B cell (primary cell): ENCODE data around the gene COL25A1. TPM values are rescaled to one million over a fixed set of nuclear protein-coding genes. Genes with fewer than 3 reads are reported as not detected.

Source experiments
- ATAC-seq: fragments of 200-7000 bp; cut with Tn5 transposase; one replicate; pipeline ENCODE4 v1.10.0; 2021; ENCODE audit warnings: low read depth, mild to moderate bottlenecking, moderate number of reproducible peaks, moderate library complexity
- CTCF ChIA-PET: fragments of 350-600 bp; sonication (Branson Sonifier 250); formaldehyde crosslinking; loops from one replicate; lab custom pipeline; 2021; ENCODE audit warnings: antibody characterized with exemption, inconsistent platforms; lab: Charles Lee
- POLR2A ChIA-PET: fragments of 350-600 bp; sonication (Branson Sonifier 250); formaldehyde crosslinking; loops from one replicate; lab custom pipeline; 2021; ENCODE audit warnings: antibody characterized with exemption; lab: Charles Lee
- DNase-seq: peaks from one replicate; pipeline ENCODE4 v3.0.0; 2013
- H2AFZ ChIP-seq: 2 replicates; pipeline ENCODE4 v1.6.1; 2012; ENCODE audit warnings: mild to moderate bottlenecking, low read depth, low read length; ENCODE audit not compliant: insufficient read depth, poor library complexity, severe bottlenecking
- H3K27ac ChIP-seq, 2 donors: 1 replicate in 1 of 2; 2 replicates in 1 of 2; pipeline ENCODE4 v1.5.1; 2012 to 2013; ENCODE audit warnings: low read length in 2 of 2, mild to moderate bottlenecking in 2 of 2, moderate library complexity in 1 of 2
- H3K27me3 ChIP-seq, 4 experiments: fragments of 200-600 bp in 1 of 4; sonication (generic) in 1 of 4; replicated peaks in 1 of 4; 1 replicate in 2 of 4; 2 replicates in 2 of 4; pipeline versions ENCODE4 v1.6.1 to v1.7.0; 2013 to 2016; ENCODE audit warnings: low read length in 3 of 4, mild to moderate bottlenecking in 2 of 4, mixed read lengths in 1 of 4, moderate library complexity in 1 of 4; ENCODE audit not compliant: insufficient read depth in 4 of 4, control insufficient read depth in 3 of 4; ENCODE audit errors: control extremely low read depth in 1 of 4
- H3K36me3 ChIP-seq, 2 experiments: replicated peaks in 1 of 2; 1 replicate in 1 of 2; 2 replicates in 1 of 2; pipeline versions ENCODE4 v1.6.1 to v1.7.1; 2013; ENCODE audit warnings: low read length in 1 of 2; ENCODE audit not compliant: insufficient read depth in 2 of 2, control insufficient read depth in 1 of 2; ENCODE audit errors: control extremely low read depth in 1 of 2, extremely low read depth in 1 of 2
- H3K4me1 ChIP-seq, 2 donors: fragments of 200-600 bp in 1 of 2; sonication (generic) in 1 of 2; 1 replicate in 1 of 2; 2 replicates in 1 of 2; pipeline versions ENCODE4 v1.5.1 to v1.6.1; 2013 to 2017; ENCODE audit warnings: low read length in 2 of 2; ENCODE audit not compliant: control insufficient read depth in 2 of 2, insufficient read depth in 2 of 2
- H3K4me2 ChIP-seq: replicated peaks from 2 replicates; pipeline ENCODE3; 2012; ENCODE audit warnings: mild to moderate bottlenecking, low read depth, low read length; ENCODE audit not compliant: poor library complexity, severe bottlenecking
- H3K4me3 ChIP-seq, 5 experiments: fragments of 200-600 bp in 1 of 5; sonication (generic) in 1 of 5; 1 replicate in 3 of 5; 2 replicates in 2 of 5; pipeline versions ENCODE4 v1.5.1 to v1.7.0; 2011 to 2016; ENCODE audit warnings: low read length in 4 of 5, mild to moderate bottlenecking in 4 of 5, low read depth in 2 of 5, control low read depth in 1 of 5, moderate library complexity in 1 of 5; ENCODE audit not compliant: insufficient read depth in 1 of 5; ENCODE audit errors: control extremely low read depth in 1 of 5, extremely low read depth in 1 of 5
- H3K79me2 ChIP-seq: fragments of 200-600 bp; sonication (generic); one replicate; pipeline ENCODE4 v1.6.0; 2016; ENCODE audit warnings: low read length; ENCODE audit not compliant: control insufficient read depth, insufficient read depth
- H3K9ac ChIP-seq: fragments of 200-600 bp; sonication (generic); 2 replicates; pipeline ENCODE4 v1.6.1; 2017; ENCODE audit warnings: mild to moderate bottlenecking, low read length, moderate library complexity
- H3K9me3 ChIP-seq, 3 donors: one replicate each; pipeline versions ENCODE4 v1.6.1 to v1.7.1; 2013; ENCODE audit warnings: low read length in 2 of 3; ENCODE audit not compliant: control insufficient read depth in 2 of 3, insufficient read depth in 1 of 3; ENCODE audit errors: control extremely low read depth in 1 of 3
- H4K20me1 ChIP-seq: 2 replicates; pipeline ENCODE4 v1.6.0; 2012; ENCODE audit warnings: mild to moderate bottlenecking, low read length; ENCODE audit not compliant: insufficient read depth, control insufficient read depth, poor library complexity, severe bottlenecking
- H3K27ac Mint-ChIP-seq: one replicate; pipeline ENCODE4 v1.8.0; 2021; ENCODE audit warnings: mixed read lengths
- H3K27me3 Mint-ChIP-seq: one replicate; pipeline ENCODE4 v1.8.0; 2021; ENCODE audit warnings: mixed read lengths
- H3K4me1 Mint-ChIP-seq: one replicate; pipeline ENCODE4 v1.8.0; 2021; ENCODE audit warnings: mixed read lengths
- H3K4me3 Mint-ChIP-seq: one replicate; pipeline ENCODE4 v1.8.0; 2021; ENCODE audit warnings: mixed read lengths
- H3K9me3 Mint-ChIP-seq: one replicate; pipeline ENCODE4 v1.8.0; 2022; ENCODE audit warnings: mixed read lengths; ENCODE audit not compliant: insufficient read depth
- EZH2 ChIP-seq: IDR thresholded peaks from 2 replicates; pipeline ENCODE4 v1.6.1; 2012; ENCODE audit warnings: borderline replicate concordance, low read depth, mild to moderate bottlenecking, moderate library complexity, low read length; ENCODE audit not compliant: insufficient read depth, poor library complexity, severe bottlenecking
- WGBS: methylation state at CpG from one replicate; pipeline ENCODE4 v1.1.5; 2013; ENCODE audit warnings: missing lambda C conversion rate; ENCODE audit not compliant: insufficient coverage; 5-methylcytosine and 5-hydroxymethylcytosine counted together
- intact Hi-C: fragments of 100-400 bp; cut with micrococcal nuclease; formaldehyde crosslinking; loops from one replicate; pipeline ENCODE4 v1.10.0; 2022
- polyA plus RNA-seq: library from polyadenylated mRNA; depleted of rRNA; stranded (reverse); fragments of >200 nt; gene quantifications from 2 replicates; pipeline ENCODE4 v1.2.3, GENCODE V29; 2012
- total RNA-seq, 2 donors: library from RNA; stranded (reverse); fragments of 120-200 nt in 1 of 2; gene quantifications; 1 replicate in 1 of 2; 2 replicates in 1 of 2; pipeline versions ENCODE4 v1.2.3 to v1.2.4, GENCODE V29; 2013 to 2022
- TF ChIP-seq, protein P1 (sequence below): fragments of 200-600 bp; IDR thresholded peaks from one replicate; pipeline ENCODE4 v1.8.0; 2022; ENCODE audit warnings: antibody characterized with exemption, mild to moderate bottlenecking

Gene COL25A1
- total and polyA plus RNA-seq, 2 donors (not counting 1 experiment from before 2014, with no cell fraction given): not detected

DNA sequence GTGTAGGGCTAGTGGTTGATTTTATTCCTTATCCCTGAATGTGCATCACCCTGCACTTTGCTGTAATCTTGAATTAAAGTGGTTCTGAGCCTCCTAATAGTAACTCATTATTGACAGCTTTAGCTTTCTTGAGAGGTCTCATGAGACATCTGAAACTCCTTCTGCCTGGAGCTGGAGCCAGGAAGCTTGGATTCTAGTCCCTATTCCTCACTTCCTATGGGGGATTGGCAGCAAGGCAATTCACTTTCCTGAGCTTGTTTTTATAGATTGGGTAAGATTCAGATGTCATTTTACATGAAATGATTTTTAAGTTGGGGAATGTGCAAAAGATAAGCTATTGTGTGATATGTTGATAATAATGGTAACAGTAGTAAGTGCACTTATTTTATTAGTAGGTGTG is 522.5 kb downstream of the COL25A1 start:
- Histone ChIP-seq H3K27me3 (no peaks in the 10 kb centered on the region), H4K20me1 (no peaks in the 10 kb centered on the region), H3K4me1 (no peaks in the 10 kb centered on the region), H3K9ac (no peak overlapping the region), H3K4me3 (no peak overlapping the region), H3K79me2 (no peaks in the 10 kb centered on the region), H3K4me2 (no peak overlapping the region), H2AFZ (no peak overlapping the region), H3K36me3 (no peaks in the 10 kb centered on the region), H3K27ac (no peak overlapping the region), H3K9me3 (no peaks in the 10 kb centered on the region)
- Mint-ChIP-seq H3K4me1 (no peaks in the 10 kb centered on the region), H3K27me3 (peaks cover 19% of the 10 kb centered on the region), H3K27ac (no peak overlapping the region), H3K4me3 (no peak overlapping the region), H3K9me3 (no peaks in the 10 kb centered on the region)
- POLR2A ChIA-PET: no interaction called here
- TF ChIP-seq, protein P1, sequence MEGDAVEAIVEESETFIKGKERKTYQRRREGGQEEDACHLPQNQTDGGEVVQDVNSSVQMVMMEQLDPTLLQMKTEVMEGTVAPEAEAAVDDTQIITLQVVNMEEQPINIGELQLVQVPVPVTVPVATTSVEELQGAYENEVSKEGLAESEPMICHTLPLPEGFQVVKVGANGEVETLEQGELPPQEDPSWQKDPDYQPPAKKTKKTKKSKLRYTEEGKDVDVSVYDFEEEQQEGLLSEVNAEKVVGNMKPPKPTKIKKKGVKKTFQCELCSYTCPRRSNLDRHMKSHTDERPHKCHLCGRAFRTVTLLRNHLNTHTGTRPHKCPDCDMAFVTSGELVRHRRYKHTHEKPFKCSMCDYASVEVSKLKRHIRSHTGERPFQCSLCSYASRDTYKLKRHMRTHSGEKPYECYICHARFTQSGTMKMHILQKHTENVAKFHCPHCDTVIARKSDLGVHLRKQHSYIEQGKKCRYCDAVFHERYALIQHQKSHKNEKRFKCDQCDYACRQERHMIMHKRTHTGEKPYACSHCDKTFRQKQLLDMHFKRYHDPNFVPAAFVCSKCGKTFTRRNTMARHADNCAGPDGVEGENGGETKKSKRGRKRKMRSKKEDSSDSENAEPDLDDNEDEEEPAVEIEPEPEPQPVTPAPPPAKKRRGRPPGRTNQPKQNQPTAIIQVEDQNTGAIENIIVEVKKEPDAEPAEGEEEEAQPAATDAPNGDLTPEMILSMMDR: no peak
- TF ChIP-seq EZH2: no peak
- CTCF ChIA-PET: no interaction called here
- ATAC-seq (no peak), DNase-seq (no peak)
- intact Hi-C loops: no loop called here

DNA sequence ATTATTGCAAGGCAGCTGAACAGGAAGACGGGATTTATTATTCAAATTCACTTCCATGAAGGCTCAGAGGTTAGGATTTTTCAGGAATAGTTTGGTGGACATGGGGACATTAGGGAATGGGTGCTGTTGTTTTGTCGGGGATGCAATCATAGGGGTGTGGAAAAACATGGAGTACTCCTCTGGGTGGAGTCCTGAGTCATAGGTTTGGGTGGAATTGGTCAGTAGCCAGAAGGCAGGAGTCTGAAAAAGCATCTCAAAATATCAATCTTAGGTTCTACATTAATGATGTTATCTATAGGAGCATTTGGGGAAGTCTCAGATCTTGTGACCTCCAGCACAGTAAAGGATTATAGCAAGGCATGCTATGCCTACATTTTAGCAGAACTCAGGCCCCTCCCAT is 525.1 kb downstream of the COL25A1 start:
- no peaks in the 10 kb centered on the region for H3K27me3 ChIP-seq
- TF ChIP-seq, protein P1: no peak
- no peak for TF ChIP-seq EZH2
- Mint-ChIP-seq H3K4me1 (no peaks in the 10 kb centered on the region), H3K4me3 (no peak overlapping the region), H3K27me3 (peaks cover 26% of the 10 kb centered on the region), H3K9me3 (no peaks in the 10 kb centered on the region), H3K27ac (no peak overlapping the region)
- no peaks in the 10 kb centered on the region for H3K36me3 ChIP-seq
- H2AFZ ChIP-seq: no peak overlapping the region
- no peaks in the 10 kb centered on the region for H3K79me2 ChIP-seq
- ChIA-PET CTCF (no interaction called here), POLR2A (no interaction called here)
- no peaks in the 10 kb centered on the region for H3K9me3 ChIP-seq
- intact Hi-C loops: no loop called here
- H3K27ac ChIP-seq: no peak overlapping the region
- no peak overlapping the region for H3K4me3 ChIP-seq
- H3K4me1 ChIP-seq: no peaks in the 10 kb centered on the region
- H4K20me1 ChIP-seq: no peaks in the 10 kb centered on the region
- no peak overlapping the region for H3K4me2 ChIP-seq
- 100% methylated on average over 1 of the region's 2 CpGs for WGBS
- ATAC-seq: no peak
- H3K9ac ChIP-seq: no peak overlapping the region
- no peak for DNase-seq
